GM18858 (cell line): ENCODE data around the gene NTM.
"Not testable (repeated sequence)": the region's sequence is repeated elsewhere in the genome, so short reads cannot be mapped to it uniquely, and the experiment has no call there.

Source experiments
- ATAC-seq: cut with Tn5 transposase; IDR thresholded peaks from one replicate; pipeline ENCODE4 v1.9.1; 2021; ENCODE audit not compliant: unreplicated experiment

Gene NTM

GRCh38 chr11:132315696-132316095 is 945.3 kb downstream of the NTM start:
- ATAC-seq = no peak

DNA sequence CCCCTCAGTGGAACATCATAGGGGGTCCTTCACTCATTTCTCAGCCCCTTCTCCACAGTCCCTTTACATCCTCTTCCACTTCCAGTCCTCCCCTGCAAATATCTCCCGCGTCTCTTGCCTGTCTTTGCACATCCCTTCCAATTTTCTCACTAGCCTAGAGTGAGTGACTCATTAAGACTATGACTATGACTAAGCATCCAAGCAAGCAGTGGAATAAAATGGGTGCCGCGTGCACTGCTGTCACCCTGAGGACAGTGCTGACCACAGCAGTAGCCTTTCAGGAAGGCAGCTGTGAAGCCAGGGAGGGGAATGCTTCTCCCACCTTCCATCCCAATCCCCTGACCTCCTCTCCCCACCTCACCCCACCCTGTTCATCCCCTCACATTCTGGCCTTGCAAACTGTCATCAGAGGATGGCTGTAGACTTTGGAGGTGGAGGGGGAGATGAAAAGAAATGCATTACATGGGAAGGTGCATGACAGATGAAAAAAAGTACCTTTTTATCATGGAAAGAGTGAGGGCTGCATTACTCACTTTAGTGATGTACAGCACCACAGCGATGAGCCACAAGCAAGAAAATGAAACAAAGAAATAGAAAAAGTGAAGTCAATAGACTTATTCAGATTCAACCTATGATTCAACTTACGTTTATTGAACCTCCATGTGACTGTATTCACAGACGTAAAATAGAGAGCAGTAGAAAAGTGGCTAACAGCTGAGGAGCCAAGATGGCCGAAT is 948.2 kb downstream of the NTM start:
- no peak for ATAC-seq

- not testable (repeated sequence) for ATAC-seq
These were observed 949.0 kb downstream of the NTM start for GRCh38 chr11:132319419-132319818.

DNA sequence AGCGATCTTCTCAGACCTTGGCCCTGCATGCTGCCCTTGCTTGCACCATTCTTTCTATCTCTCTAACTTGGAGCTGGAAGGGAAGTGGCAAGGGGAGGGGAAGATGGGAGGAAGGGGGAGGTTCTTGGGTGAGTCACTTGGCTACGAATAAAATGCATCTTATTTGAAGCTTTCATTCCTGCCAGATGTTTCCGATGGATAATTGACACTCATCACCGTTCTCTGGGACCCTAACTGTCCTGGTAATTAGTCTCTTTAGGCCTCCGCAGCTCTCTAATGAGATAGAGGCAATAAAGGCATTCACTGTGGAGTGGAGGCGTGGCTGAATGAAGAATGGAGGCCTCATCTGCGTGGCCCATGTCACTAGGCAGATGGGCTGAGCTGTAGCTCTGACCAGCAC is 960.1 kb downstream of the NTM start:
- no peak for ATAC-seq

GRCh38 chr11:132332521-132332920 is 962.1 kb downstream of the NTM start:
- ATAC-seq = no peak

DNA sequence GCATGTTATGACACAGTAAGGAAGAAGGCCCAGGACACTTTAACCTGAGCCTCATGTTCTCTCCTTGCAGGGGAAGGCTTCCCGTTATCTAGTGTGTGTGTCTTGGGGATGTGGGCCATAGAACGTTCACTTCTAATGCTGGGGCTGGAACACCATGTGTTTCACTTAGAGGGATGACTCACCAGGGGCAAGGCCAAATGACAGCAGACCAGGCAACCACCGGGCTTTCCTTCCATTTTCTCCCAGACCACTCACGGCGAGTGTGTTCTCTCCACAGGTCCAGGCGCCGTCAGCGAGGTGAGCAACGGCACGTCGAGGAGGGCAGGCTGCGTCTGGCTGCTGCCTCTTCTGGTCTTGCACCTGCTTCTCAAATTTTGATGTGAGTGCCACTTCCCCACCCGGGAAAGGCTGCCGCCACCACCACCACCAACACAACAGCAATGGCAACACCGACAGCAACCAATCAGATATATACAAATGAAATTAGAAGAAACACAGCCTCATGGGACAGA is 964.4 kb downstream of the NTM start:
- no peak for ATAC-seq

- no peak for ATAC-seq
These were observed 964.9 kb downstream of the NTM start for GRCh38 chr11:132335311-132335710.

GRCh38 chr11:132336781-132337535 is 966.5 kb downstream of the NTM start:
- ATAC-seq = no peak

DNA sequence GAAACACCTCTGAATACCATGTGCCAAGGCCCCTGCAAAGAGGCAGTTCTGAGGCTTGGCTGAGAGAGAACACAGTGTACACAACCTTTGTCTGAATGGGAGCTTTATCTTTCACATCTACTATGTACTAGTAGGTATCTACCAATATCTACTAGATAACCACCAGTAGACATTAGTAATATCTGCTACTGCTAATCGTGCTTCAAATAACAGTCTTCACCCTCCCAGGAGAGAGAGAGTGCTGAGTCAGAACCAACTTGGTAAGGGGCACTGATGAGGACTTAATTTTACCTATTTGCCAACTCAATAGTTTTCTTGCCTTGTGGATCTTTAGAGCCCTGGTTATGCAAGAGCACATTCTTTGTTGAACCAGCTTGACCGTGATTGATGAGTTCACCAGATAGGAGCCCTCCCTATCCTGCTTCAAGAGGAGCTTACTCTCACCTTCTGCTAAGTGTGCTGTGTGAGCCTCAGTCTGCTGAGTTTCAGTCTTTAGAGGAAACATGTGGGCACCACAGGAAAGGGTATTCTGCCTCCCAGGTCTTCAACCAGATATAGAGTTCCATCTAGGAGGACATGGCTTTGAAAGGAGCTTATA is 967.5 kb downstream of the NTM start:
- no peak for ATAC-seq

- ATAC-seq = no peak
These were observed 972.0 kb downstream of the NTM start for GRCh38 chr11:132342408-132342807.

DNA sequence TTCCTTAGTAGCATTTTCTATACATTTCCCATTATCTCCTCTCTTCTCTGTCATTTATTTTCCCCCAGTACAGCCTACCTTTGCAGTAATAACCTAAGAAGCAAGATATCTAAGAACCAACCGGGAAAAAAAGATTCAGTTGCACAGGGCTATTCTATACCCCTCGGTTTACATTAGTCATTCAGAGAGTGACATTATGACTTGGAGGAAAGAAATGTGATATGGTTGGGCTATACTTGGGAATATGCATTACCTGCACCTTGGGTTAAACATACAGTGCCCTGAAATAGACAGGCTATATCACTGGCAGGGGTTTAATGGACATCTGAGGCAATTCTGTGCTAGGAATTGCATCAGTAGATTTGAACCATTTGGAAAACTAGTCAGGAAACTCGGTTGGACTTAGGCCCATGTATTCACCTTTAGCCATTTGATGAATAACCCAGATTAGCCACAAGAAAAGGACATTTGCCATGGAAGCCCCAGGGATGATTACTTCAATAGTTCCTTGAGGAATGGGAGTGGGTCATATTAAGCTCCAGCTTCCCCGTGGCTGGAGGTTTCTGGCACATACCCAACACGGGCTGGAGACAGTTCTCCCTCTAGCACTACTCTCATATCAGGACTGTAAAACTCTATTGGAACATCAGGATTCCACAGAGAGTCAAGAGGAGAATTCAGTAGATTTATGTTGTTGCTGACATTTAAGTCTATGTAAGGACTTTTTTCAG is 973.2 kb downstream of the NTM start:
- ATAC-seq = peak; percentile 81

DNA sequence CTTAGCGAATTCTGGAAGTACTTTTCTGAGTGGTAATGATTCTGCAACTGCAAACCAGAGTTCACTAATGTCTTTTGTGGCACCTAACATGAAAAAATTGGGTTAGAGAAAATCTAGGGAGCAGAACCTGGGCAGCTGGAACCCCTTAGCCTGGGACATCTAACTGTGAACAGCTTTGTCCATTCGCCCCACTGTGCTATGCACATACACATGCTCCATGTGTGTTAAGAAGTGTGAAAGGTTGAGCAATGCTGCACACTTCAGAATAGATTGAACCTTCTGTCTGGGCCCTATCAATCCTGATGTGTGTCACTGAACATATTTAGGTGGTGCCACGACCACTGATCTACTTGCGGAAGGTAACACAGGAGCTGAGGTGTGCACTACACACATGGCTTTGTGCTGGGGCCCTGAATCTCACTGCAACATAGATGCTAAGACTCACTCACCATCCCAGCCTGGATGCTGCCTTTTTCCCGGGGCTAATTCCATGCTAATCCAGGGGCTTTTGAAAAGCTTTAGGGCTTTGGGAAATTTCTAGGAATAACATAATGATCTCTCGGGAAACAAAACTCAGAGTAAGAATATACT is 976.2 kb downstream of the NTM start:
- no peak for ATAC-seq

- ATAC-seq = no peak
These were observed 977.0 kb downstream of the NTM start for GRCh38 chr11:132347156-132348090.

- ATAC-seq = no peak
These were observed 979.7 kb downstream of the NTM start for GRCh38 chr11:132349811-132350733.

DNA sequence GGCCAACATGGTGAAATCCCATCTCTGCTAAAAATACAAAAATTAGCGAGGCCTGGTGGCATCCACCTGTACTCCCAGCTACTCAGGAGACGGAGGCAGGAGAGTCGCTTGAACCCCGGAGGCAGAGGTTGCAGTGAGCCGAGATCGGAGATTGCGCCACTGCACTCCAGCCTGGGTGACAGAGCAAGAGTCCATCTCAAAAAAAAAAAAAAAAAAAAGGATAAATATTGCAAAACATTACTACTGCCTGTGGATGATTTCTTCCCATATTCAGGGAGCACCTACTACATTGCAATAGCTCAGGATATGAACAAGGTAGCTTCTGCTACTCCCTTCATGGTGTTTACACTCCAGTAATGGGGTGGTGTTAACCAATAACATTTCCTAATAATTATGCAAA is 980.6 kb downstream of the NTM start:
- ATAC-seq = no peak

- ATAC-seq = no peak
These were observed 982.1 kb downstream of the NTM start for GRCh38 chr11:132352497-132352896.

DNA sequence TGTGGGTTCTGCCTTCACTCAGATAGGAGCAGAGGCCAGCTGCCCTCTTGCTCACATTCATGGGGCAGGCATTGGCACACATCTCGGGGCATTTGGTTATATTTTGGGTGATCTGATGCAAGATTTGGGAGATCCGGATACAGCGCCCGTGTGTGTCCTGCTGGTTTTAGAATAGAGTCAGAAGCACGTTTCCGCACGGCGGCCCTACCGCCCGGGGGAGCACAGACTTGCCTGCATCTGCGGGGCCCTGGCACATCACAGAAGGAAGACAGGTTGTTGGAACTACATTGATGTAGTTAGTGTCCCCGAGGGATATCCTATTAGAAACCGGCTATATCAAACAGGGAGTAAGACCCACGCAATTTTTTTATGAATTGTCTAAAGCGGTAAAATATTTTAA is 982.8 kb downstream of the NTM start:
- no peak for ATAC-seq

GRCh38 chr11:132357811-132358572 is 987.6 kb downstream of the NTM start:
- peak; percentile 64 for ATAC-seq
